MM.1S (cell line): ENCODE measurements around the gene TTC39C.

Experiments used
- DNase-seq: peaks from one replicate; pipeline ENCODE4 v3.0.0-alpha.2; 2015
- H2AFZ ChIP-seq: fragments of 300-600 bp; sonication (generic); 2 replicates; pipeline ENCODE4 v1.6.0; 2016; ENCODE audit warnings: antibody characterized with exemption, low read length
- H3F3A ChIP-seq: fragments of 300-600 bp; sonication (generic); 2 replicates; pipeline ENCODE4 v1.6.1; 2016; ENCODE audit warnings: mild to moderate bottlenecking, antibody characterized with exemption, low read length, moderate library complexity, mixed read lengths; ENCODE audit not compliant: insufficient read depth
- H3K27ac ChIP-seq: fragments of 300-600 bp; sonication (generic); 2 replicates; pipeline ENCODE4 v1.5.1; 2016; ENCODE audit warnings: mild to moderate bottlenecking, low read length
- H3K27me3 ChIP-seq: fragments of 300-600 bp; sonication (generic); replicated peaks from 2 replicates; pipeline ENCODE4 v1.6.0; 2016; ENCODE audit warnings: low read length; ENCODE audit not compliant: insufficient read depth
- H3K36me3 ChIP-seq: fragments of 300-600 bp; sonication (generic); replicated peaks from 2 replicates; pipeline ENCODE4 v1.6.1; 2016; ENCODE audit warnings: mild to moderate bottlenecking, low read length, mixed read lengths; ENCODE audit not compliant: insufficient read depth
- H3K4me1 ChIP-seq: fragments of 300-600 bp; sonication (generic); 2 replicates; pipeline ENCODE4 v1.6.1; 2016; ENCODE audit warnings: low read length, mixed read lengths
- H3K4me2 ChIP-seq: fragments of 300-600 bp; sonication (generic); 2 replicates; pipeline ENCODE4 v1.6.0; 2016; ENCODE audit warnings: low read depth, low read length
- H3K4me3 ChIP-seq: fragments of 300-600 bp; sonication (generic); 2 replicates; pipeline ENCODE4 v1.5.1; 2016; ENCODE audit warnings: low read length, mixed read lengths
- H3K79me2 ChIP-seq: fragments of 300-600 bp; sonication (generic); 2 replicates; pipeline ENCODE4 v1.6.1; 2016; ENCODE audit warnings: mixed run types, low read length, mixed read lengths
- H3K9ac ChIP-seq: fragments of 300-600 bp; sonication (generic); 2 replicates; pipeline ENCODE4 v1.6.1; 2016; ENCODE audit warnings: low read length, mixed read lengths
- H3K9me2 ChIP-seq: fragments of 300-600 bp; sonication (generic); replicated peaks from 2 replicates; pipeline ENCODE4 v1.6.1; 2016; ENCODE audit warnings: mild to moderate bottlenecking, low read length, mixed read lengths; ENCODE audit not compliant: insufficient read depth
- H3K9me3 ChIP-seq: fragments of 300-600 bp; sonication (generic); replicated peaks from 2 replicates; pipeline ENCODE4 v1.6.1; 2016; ENCODE audit warnings: mild to moderate bottlenecking, low read length, mixed read lengths; ENCODE audit not compliant: insufficient read depth
- H4K20me1 ChIP-seq: fragments of 300-600 bp; sonication (generic); 2 replicates; pipeline ENCODE4 v1.6.1; 2016; ENCODE audit warnings: mild to moderate bottlenecking, low read length, moderate library complexity, mixed read lengths; ENCODE audit not compliant: insufficient read depth
- CTCF ChIP-seq: fragments of 300-600 bp; sonication (generic); IDR thresholded peaks from 2 replicates; pipeline ENCODE4 v1.5.1; 2016; ENCODE audit warnings: antibody characterized with exemption, low read length, mixed read lengths
- EZH2 ChIP-seq: fragments of 300-600 bp; sonication (generic); optimal IDR thresholded peaks from 2 replicates; pipeline ENCODE3; 2017; ENCODE audit warnings: low read depth, mild to moderate bottlenecking, antibody characterized with exemption, low read length, mixed read lengths
- EZH2phosphoT487 ChIP-seq: fragments of 300-600 bp; sonication (generic); IDR thresholded peaks from 2 replicates; pipeline ENCODE4 v1.6.1; 2018; ENCODE audit warnings: antibody characterized with exemption, low read length

The TTC39C gene

GRCh38 chr18:24048261-24048660, 33.7 kb downstream of the TTC39C start:
- TF ChIP-seq EZH2 (no peak), CTCF (no peak), EZH2phosphoT487 (no peak)
- H3K9me3 ChIP-seq, result no peaks in the 10 kb centered on the region
- H4K20me1 ChIP-seq, result no peaks in the 10 kb centered on the region
- no peak overlapping the region for H3K4me3 ChIP-seq
- no peaks in the 10 kb centered on the region for H3K27me3 ChIP-seq
- no peaks in the 10 kb centered on the region for H3K9me2 ChIP-seq
- no peak overlapping the region for H2AFZ ChIP-seq
- H3K9ac ChIP-seq, result no peak overlapping the region
- no peaks in the 10 kb centered on the region for H3K36me3 ChIP-seq
- H3K4me1 ChIP-seq, result no peaks in the 10 kb centered on the region
- no peaks in the 10 kb centered on the region for H3F3A ChIP-seq
- H3K79me2 ChIP-seq, result no peaks in the 10 kb centered on the region
- DNase-seq, result no peak
- no peak overlapping the region for H3K4me2 ChIP-seq
- H3K27ac ChIP-seq, result no peak overlapping the region

- H3K4me1 ChIP-seq, result no peaks in the 10 kb centered on the region
Observed at GRCh38 chr18:24049142-24049541, 34.6 kb downstream of the TTC39C start.

GRCh38 chr18:24051031-24051947, 36.7 kb downstream of the TTC39C start:
- Histone ChIP-seq H3K27me3 (no peaks in the 10 kb centered on the region), H3K9ac (no peak overlapping the region), H3K36me3 (no peaks in the 10 kb centered on the region), H3K4me2 (no peak overlapping the region), H2AFZ (no peak overlapping the region), H3K27ac (no peak overlapping the region), H3K9me3 (no peaks in the 10 kb centered on the region), H3K9me2 (no peaks in the 10 kb centered on the region), H3K4me3 (no peak overlapping the region), H4K20me1 (no peaks in the 10 kb centered on the region), H3F3A (no peaks in the 10 kb centered on the region), H3K4me1 (no peaks in the 10 kb centered on the region), H3K79me2 (no peaks in the 10 kb centered on the region)
- TF ChIP-seq EZH2 (no peak), CTCF (no peak), EZH2phosphoT487 (no peak)
- no peak for DNase-seq

More at GRCh38 chr18:24049142-24049541, 34.6 kb downstream of the TTC39C start:
- Histone ChIP-seq H2AFZ (no peak overlapping the region), H3F3A (no peaks in the 10 kb centered on the region), H3K27me3 (no peaks in the 10 kb centered on the region), H3K27ac (no peak overlapping the region), H4K20me1 (no peaks in the 10 kb centered on the region), H3K79me2 (no peaks in the 10 kb centered on the region), H3K9me2 (no peaks in the 10 kb centered on the region), H3K4me2 (no peak overlapping the region), H3K4me3 (no peak overlapping the region), H3K9me3 (no peaks in the 10 kb centered on the region), H3K36me3 (no peaks in the 10 kb centered on the region), H3K9ac (no peak overlapping the region)
- no peak for DNase-seq
- no peak for TF ChIP-seq EZH2
- no peak for TF ChIP-seq CTCF
- TF ChIP-seq EZH2phosphoT487, result no peak
